ENCODE data around the gene KLHL2. TPM values are rescaled to one million over a fixed set of nuclear protein-coding genes. Genes with fewer than 3 reads are reported as not detected.
"Not testable (repeated sequence)": the region's sequence is repeated elsewhere in the genome, so short reads cannot be mapped to it uniquely, and the experiment has no call there.

Gene KLHL2
- total RNA-seq, 1 experiment from 2014 or later = 23.7 TPM

- BruUV-seq (replicated peaks); CTCF ChIA-PET; H3K4me1 ChIP-seq (ENCODE audit: insufficient read depth, low read length, poor library complexity, severe bottlenecking); intact Hi-C loops (cut with micrococcal nuclease; ENCODE audit: unreplicated experiment); DNase-seq (ENCODE audit: low spot score); H3K27ac ChIP-seq (ENCODE audit: low read depth, low read length, poor library complexity, severe bottlenecking); POLR2A ChIA-PET (ENCODE audit: low non-redundant PET); H3K4me3 ChIP-seq (ENCODE audit: low read depth, low read length, poor library complexity, severe bottlenecking); H3K36me3 ChIP-seq (ENCODE audit: insufficient read depth, low read length, poor library complexity, severe bottlenecking); H3K9me3 ChIP-seq (ENCODE audit: low read depth, low read length, poor library complexity, severe bottlenecking); H3K27me3 ChIP-seq (replicated peaks; ENCODE audit: insufficient read depth, low read depth, low read length, poor library complexity): not testable (repeated sequence)
These were observed 30.8 kb downstream of the KLHL2 start for GRCh38 chr4:165238041-165238640.

DNA sequence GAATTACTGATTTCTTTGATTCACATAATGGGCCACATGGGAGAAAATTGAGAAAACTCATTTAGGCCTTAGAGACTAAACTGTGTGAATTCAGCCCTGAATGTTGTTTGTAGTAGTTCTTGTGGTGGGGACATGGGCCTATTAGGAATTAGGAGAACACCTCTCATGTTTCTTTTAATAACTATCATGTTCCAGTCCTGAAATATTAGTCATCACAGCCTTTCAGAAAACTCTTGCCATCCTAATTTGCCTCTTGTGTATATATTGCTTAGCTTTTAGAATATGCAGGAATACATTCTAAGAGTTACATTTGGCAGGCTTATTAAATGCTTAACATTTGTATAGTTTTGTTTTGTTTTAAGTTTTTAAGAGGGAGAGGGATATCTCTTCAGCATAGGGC lies 33.4 kb downstream of the KLHL2 start:
- BruUV-seq (replicated peaks); H3K27me3 ChIP-seq (replicated peaks; ENCODE audit: insufficient read depth, low read depth, low read length, poor library complexity); intact Hi-C loops (cut with micrococcal nuclease; ENCODE audit: unreplicated experiment); H3K4me3 ChIP-seq (ENCODE audit: low read depth, low read length, poor library complexity, severe bottlenecking); DNase-seq (ENCODE audit: low spot score); H3K27ac ChIP-seq (ENCODE audit: low read depth, low read length, poor library complexity, severe bottlenecking); CTCF ChIA-PET; H3K36me3 ChIP-seq (ENCODE audit: insufficient read depth, low read length, poor library complexity, severe bottlenecking); H3K9me3 ChIP-seq (ENCODE audit: low read depth, low read length, poor library complexity, severe bottlenecking); POLR2A ChIA-PET (ENCODE audit: low non-redundant PET): not testable (repeated sequence)
- H3K4me1 ChIP-seq (ENCODE audit: insufficient read depth, low read length, poor library complexity, severe bottlenecking) = peaks cover 11% of the 10 kb centered on the region

- peaks cover 11% of the 10 kb centered on the region for H3K4me1 ChIP-seq (ENCODE audit: insufficient read depth, low read length, poor library complexity, severe bottlenecking)
- POLR2A ChIA-PET (ENCODE audit: low non-redundant PET); H3K27ac ChIP-seq (ENCODE audit: low read depth, low read length, poor library complexity, severe bottlenecking); BruUV-seq (replicated peaks); intact Hi-C loops (cut with micrococcal nuclease; ENCODE audit: unreplicated experiment); H3K9me3 ChIP-seq (ENCODE audit: low read depth, low read length, poor library complexity, severe bottlenecking); H3K4me3 ChIP-seq (ENCODE audit: low read depth, low read length, poor library complexity, severe bottlenecking); H3K27me3 ChIP-seq (replicated peaks; ENCODE audit: insufficient read depth, low read depth, low read length, poor library complexity); CTCF ChIA-PET; DNase-seq (ENCODE audit: low spot score); H3K36me3 ChIP-seq (ENCODE audit: insufficient read depth, low read length, poor library complexity, severe bottlenecking): not testable (repeated sequence)
These were observed 36.8 kb downstream of the KLHL2 start for GRCh38 chr4:165244148-165244547.

GRCh38 chr4:165244587-165245186 lies 37.3 kb downstream of the KLHL2 start:
- CTCF ChIA-PET; H3K27ac ChIP-seq (ENCODE audit: low read depth, low read length, poor library complexity, severe bottlenecking); H3K9me3 ChIP-seq (ENCODE audit: low read depth, low read length, poor library complexity, severe bottlenecking): not testable (repeated sequence)

GRCh38 chr4:165248102-165248501 lies 40.7 kb downstream of the KLHL2 start:
- H3K27me3 ChIP-seq (replicated peaks; ENCODE audit: insufficient read depth, low read depth, low read length, poor library complexity) = no peaks in the 10 kb centered on the region
- H3K9me3 ChIP-seq (ENCODE audit: low read depth, low read length, poor library complexity, severe bottlenecking) = no peaks in the 10 kb centered on the region
- H3K4me3 ChIP-seq (ENCODE audit: low read depth, low read length, poor library complexity, severe bottlenecking) = no peak overlapping the region
- no peak for DNase-seq (ENCODE audit: low spot score)
- POLR2A ChIA-PET (ENCODE audit: low non-redundant PET) = no interaction called here
- intact Hi-C loops (cut with micrococcal nuclease; ENCODE audit: unreplicated experiment) = no loop called here
- no peaks in the 10 kb centered on the region for H3K36me3 ChIP-seq (ENCODE audit: insufficient read depth, low read length, poor library complexity, severe bottlenecking)
- CTCF ChIA-PET = no interaction called here
- H3K4me1 ChIP-seq (ENCODE audit: insufficient read depth, low read length, poor library complexity, severe bottlenecking) = peaks cover 11% of the 10 kb centered on the region
- BruUV-seq (replicated peaks) = no TSS peak
- TF ChIP-seq EZH2 (IDR thresholded peaks at IDR 0.05; ENCODE audit: borderline replicate concordance, low read depth, low read length, poor library complexity, severe bottlenecking) = no peak
- TF ChIP-seq, protein P1, sequence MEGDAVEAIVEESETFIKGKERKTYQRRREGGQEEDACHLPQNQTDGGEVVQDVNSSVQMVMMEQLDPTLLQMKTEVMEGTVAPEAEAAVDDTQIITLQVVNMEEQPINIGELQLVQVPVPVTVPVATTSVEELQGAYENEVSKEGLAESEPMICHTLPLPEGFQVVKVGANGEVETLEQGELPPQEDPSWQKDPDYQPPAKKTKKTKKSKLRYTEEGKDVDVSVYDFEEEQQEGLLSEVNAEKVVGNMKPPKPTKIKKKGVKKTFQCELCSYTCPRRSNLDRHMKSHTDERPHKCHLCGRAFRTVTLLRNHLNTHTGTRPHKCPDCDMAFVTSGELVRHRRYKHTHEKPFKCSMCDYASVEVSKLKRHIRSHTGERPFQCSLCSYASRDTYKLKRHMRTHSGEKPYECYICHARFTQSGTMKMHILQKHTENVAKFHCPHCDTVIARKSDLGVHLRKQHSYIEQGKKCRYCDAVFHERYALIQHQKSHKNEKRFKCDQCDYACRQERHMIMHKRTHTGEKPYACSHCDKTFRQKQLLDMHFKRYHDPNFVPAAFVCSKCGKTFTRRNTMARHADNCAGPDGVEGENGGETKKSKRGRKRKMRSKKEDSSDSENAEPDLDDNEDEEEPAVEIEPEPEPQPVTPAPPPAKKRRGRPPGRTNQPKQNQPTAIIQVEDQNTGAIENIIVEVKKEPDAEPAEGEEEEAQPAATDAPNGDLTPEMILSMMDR (conservative IDR thresholded peaks at IDR 0.05; ENCODE audit: low read depth, low read length) = no peak
- H3K27ac ChIP-seq (ENCODE audit: low read depth, low read length, poor library complexity, severe bottlenecking) = no peak overlapping the region

More at GRCh38 chr4:165244587-165245186, 37.3 kb downstream of the KLHL2 start:
- DNase-seq (ENCODE audit: low spot score); H3K4me3 ChIP-seq (ENCODE audit: low read depth, low read length, poor library complexity, severe bottlenecking); H3K36me3 ChIP-seq (ENCODE audit: insufficient read depth, low read length, poor library complexity, severe bottlenecking); intact Hi-C loops (cut with micrococcal nuclease; ENCODE audit: unreplicated experiment); BruUV-seq (replicated peaks); H3K27me3 ChIP-seq (replicated peaks; ENCODE audit: insufficient read depth, low read depth, low read length, poor library complexity); POLR2A ChIA-PET (ENCODE audit: low non-redundant PET): not testable (repeated sequence)
- H3K4me1 ChIP-seq (ENCODE audit: insufficient read depth, low read length, poor library complexity, severe bottlenecking) = peaks cover 11% of the 10 kb centered on the region

DNA sequence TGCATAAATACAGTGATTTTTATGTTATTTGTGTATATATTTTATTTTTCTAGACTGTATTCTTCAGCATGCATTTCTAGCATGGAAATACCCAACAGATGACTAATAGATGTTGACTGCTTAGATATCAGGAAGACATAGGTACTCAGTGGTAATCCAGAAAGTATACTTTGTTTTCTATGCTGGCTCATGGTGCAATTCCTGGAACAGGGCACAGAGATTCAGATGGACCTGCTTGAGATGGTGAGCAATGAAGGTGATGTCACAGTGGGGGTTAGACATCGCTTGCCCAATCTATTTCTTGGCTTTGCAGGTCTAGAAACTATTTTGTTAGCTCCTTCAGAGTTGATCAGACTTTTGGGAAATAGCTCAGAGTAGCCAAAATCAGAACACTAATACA lies 41.5 kb downstream of the KLHL2 start:
- H3K4me3 ChIP-seq (ENCODE audit: low read depth, low read length, poor library complexity, severe bottlenecking); H3K4me1 ChIP-seq (ENCODE audit: insufficient read depth, low read length, poor library complexity, severe bottlenecking); intact Hi-C loops (cut with micrococcal nuclease; ENCODE audit: unreplicated experiment); BruUV-seq (replicated peaks); H3K9me3 ChIP-seq (ENCODE audit: low read depth, low read length, poor library complexity, severe bottlenecking); H3K27me3 ChIP-seq (replicated peaks; ENCODE audit: insufficient read depth, low read depth, low read length, poor library complexity); CTCF ChIA-PET; POLR2A ChIA-PET (ENCODE audit: low non-redundant PET); DNase-seq (ENCODE audit: low spot score); H3K36me3 ChIP-seq (ENCODE audit: insufficient read depth, low read length, poor library complexity, severe bottlenecking); H3K27ac ChIP-seq (ENCODE audit: low read depth, low read length, poor library complexity, severe bottlenecking): not testable (repeated sequence)

- BruUV-seq (replicated peaks); H3K4me1 ChIP-seq (ENCODE audit: insufficient read depth, low read length, poor library complexity, severe bottlenecking); DNase-seq (ENCODE audit: low spot score); H3K27me3 ChIP-seq (replicated peaks; ENCODE audit: insufficient read depth, low read depth, low read length, poor library complexity); intact Hi-C loops (cut with micrococcal nuclease; ENCODE audit: unreplicated experiment); POLR2A ChIA-PET (ENCODE audit: low non-redundant PET); CTCF ChIA-PET; H3K36me3 ChIP-seq (ENCODE audit: insufficient read depth, low read length, poor library complexity, severe bottlenecking); H3K9me3 ChIP-seq (ENCODE audit: low read depth, low read length, poor library complexity, severe bottlenecking); H3K27ac ChIP-seq (ENCODE audit: low read depth, low read length, poor library complexity, severe bottlenecking); H3K4me3 ChIP-seq (ENCODE audit: low read depth, low read length, poor library complexity, severe bottlenecking): not testable (repeated sequence)
These were observed 47.4 kb downstream of the KLHL2 start for GRCh38 chr4:165254771-165255170.
